ENCODE data around the gene KIAA0753.

KIAA0753 gene

DNA sequence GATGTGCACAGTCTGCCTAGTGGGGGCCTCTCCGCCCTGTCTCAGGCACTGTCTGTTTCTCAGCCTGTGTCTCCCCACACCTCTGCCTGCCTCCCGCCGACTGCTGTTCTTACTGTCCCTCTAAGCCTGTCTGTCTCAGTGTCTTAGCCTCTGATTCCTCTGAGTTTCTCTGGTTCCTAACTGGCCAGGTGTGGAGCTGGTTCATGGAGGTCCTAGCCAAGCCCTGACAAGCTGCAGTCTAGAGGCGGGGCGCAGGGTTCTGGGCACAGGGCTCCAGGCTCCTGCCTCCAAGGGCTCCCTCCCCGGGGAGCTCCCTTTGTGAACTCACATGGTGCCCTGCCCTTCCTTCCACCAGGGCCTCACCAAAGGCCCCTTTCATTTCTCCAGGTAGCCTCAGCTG, 30.5 kb upstream of the KIAA0753 start:
- no peak for DNase-seq (ENCODE audit: low read depth, low spot score)
- H3K4me3 ChIP-seq (ENCODE audit: low read depth, low read length) = no peak overlapping the region
- CTCF ChIA-PET = interaction anchor here (0.9 to 1.8 kb wide), 5 partner anchors 9 to 244 kb away, joined by 3 to 6 read pairs (median 3); no protein-coding TSS in a partner anchor
- TF ChIP-seq, protein P1, sequence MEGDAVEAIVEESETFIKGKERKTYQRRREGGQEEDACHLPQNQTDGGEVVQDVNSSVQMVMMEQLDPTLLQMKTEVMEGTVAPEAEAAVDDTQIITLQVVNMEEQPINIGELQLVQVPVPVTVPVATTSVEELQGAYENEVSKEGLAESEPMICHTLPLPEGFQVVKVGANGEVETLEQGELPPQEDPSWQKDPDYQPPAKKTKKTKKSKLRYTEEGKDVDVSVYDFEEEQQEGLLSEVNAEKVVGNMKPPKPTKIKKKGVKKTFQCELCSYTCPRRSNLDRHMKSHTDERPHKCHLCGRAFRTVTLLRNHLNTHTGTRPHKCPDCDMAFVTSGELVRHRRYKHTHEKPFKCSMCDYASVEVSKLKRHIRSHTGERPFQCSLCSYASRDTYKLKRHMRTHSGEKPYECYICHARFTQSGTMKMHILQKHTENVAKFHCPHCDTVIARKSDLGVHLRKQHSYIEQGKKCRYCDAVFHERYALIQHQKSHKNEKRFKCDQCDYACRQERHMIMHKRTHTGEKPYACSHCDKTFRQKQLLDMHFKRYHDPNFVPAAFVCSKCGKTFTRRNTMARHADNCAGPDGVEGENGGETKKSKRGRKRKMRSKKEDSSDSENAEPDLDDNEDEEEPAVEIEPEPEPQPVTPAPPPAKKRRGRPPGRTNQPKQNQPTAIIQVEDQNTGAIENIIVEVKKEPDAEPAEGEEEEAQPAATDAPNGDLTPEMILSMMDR (IDR thresholded peaks at IDR 0.05; ENCODE audit: insufficient read depth, low read length, missing control alignments) = no peak
- POLR2A ChIA-PET = no interaction called here

DNA sequence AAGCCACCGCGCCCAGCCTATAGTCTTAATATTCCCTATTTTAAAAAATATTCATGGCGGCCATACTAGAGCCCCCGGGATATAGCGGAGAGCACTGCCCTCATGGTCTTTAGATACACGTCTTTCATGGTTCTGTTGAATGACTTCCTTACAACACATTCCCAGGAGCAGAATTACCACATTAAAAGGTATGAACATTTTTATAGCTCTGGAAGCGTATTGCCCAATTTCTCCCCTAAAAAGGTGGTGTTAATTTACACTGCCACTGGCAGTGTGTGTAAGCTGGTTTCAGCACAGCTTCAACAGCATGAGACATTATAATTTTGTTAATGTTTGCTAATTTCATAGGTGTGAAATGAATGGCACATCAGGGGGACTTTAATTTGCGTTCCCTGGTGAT, 30.1 kb upstream of the KIAA0753 start:
- CTCF ChIA-PET = interaction anchor here (0.9 to 4.9 kb wide), 9 partner anchors 9 to 351 kb away, joined by 3 to 38 read pairs (median 6); no protein-coding TSS in a partner anchor
- no peak for DNase-seq (ENCODE audit: low read depth, low spot score)
- POLR2A ChIA-PET = no interaction called here
- TF ChIP-seq, protein P1 (IDR thresholded peaks at IDR 0.05; ENCODE audit: insufficient read depth, low read length, missing control alignments) = no peak
- H3K4me3 ChIP-seq (ENCODE audit: low read depth, low read length) = no peak overlapping the region

DNA sequence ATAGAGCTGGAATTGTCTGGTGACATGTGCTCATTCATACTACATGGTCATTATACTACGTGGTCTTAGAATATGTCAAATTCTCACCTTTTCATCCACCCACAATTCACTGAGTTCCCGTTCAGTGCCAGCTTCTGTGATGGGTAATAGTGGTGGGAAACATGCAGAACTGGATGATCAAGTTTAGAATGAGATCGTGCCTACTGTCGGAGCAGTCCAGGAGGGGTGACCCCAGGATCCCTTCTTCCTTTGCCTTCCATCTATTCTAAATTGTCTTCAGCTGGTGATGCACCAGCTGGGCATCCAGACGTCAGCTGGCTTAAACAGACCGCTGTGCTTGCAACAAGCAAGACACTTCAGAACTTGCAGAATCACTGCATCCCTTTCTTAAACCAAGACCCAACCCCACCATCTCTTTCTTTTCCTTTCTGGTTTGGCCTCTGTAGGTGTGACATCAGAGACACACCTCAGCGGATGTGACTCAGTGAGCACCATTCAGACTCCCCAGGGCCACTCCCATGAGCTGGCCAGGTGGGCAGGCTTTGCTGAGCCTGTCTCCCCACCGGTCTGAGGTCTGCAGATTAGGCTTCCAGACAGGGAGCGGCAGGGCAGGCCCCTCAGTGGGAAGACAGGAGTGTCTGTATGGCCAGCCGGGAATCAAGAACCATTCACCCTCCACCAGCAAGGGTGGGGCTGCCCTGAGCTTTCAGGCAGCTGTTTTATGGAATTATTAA, 29.1 kb upstream of the KIAA0753 start:
- no peak for DNase-seq (ENCODE audit: low read depth, low spot score)
- ChIA-PET CTCF (interaction anchor here (0.7 to 4.9 kb wide), 7 partner anchors 13 to 352 kb away, joined by 3 to 38 read pairs (median 6); no protein-coding TSS in a partner anchor), POLR2A (interaction anchor here (0.6 kb wide), 1 partner anchor 347 kb away, joined by 3 read pairs; no protein-coding TSS in a partner anchor)
- no peak overlapping the region for H3K4me3 ChIP-seq (ENCODE audit: low read depth, low read length)
- TF ChIP-seq, protein P1 (IDR thresholded peaks at IDR 0.05; ENCODE audit: insufficient read depth, low read length, missing control alignments) = no peak

DNA sequence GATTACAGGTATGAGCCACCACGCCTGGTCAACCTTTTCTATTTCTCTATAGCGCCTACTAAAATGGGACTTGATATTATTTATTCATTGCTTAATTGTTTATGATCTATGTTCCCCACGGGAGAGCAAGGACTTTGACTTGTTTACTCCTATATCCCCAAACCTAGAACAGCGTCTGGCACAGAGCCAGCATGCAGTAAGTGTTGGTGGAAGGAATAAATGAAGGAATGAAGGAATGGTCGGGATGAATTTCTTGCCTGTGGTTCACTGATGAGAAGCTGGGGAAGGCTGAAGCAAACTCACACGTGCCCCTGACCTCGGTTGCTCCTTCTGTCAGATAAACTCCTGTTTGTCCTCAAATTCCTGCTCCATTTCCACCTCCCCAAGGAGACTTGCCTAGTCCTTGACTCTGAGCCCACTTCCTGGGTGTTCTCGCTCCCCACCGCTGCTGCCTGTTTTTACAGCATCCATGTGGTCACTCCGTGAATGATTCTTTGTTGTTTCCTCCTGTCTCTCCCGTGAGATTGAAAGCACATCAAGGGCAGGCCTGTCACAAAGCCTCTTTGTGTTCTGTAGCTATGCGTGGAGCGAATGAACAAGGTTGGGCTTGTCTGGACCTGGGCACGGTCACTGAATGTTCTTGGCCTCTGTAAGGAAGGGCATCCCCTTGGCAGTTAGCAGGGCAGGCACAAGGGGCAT, 28.4 kb upstream of the KIAA0753 start:
- DNase-seq (ENCODE audit: low read depth, low spot score) = no peak
- ChIA-PET POLR2A (no interaction called here), CTCF (interaction anchor here (0.7 to 4.9 kb wide), 7 partner anchors 174 to 353 kb away, joined by 3 to 55 read pairs (median 7); no protein-coding TSS in a partner anchor)
- TF ChIP-seq, protein P1 (IDR thresholded peaks at IDR 0.05; ENCODE audit: insufficient read depth, low read length, missing control alignments) = no peak
- no peak overlapping the region for H3K4me3 ChIP-seq (ENCODE audit: low read depth, low read length)

DNA sequence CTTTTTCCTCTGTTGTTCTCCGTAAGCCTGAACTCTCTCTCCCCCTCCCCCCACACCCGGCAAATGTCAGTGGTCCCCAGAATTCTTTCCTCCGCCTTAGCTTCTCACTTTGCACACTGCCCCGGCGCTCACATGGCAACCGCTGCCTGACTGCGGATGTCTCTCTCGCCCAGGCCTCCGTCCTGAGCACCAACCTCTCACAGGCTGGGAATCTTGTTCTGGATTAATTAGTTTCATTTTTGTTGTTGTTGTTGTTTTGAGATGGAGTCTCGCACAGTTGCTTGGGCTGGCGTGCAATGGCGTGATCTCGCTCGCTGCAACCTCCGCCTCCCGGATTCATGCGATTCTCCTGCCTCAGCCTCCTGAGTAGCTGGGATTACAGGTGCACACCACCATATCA, 27.7 kb upstream of the KIAA0753 start:
- no peak overlapping the region for H3K4me3 ChIP-seq (ENCODE audit: low read depth, low read length)
- TF ChIP-seq, protein P1 (IDR thresholded peaks at IDR 0.05; ENCODE audit: insufficient read depth, low read length, missing control alignments) = no peak
- POLR2A ChIA-PET = no interaction called here
- DNase-seq (ENCODE audit: low read depth, low spot score) = no peak
- CTCF ChIA-PET = interaction anchor here (1.2 to 4.9 kb wide), 4 partner anchors 15 to 334 kb away, joined by 5 to 55 read pairs (median 30); no protein-coding TSS in a partner anchor

DNA sequence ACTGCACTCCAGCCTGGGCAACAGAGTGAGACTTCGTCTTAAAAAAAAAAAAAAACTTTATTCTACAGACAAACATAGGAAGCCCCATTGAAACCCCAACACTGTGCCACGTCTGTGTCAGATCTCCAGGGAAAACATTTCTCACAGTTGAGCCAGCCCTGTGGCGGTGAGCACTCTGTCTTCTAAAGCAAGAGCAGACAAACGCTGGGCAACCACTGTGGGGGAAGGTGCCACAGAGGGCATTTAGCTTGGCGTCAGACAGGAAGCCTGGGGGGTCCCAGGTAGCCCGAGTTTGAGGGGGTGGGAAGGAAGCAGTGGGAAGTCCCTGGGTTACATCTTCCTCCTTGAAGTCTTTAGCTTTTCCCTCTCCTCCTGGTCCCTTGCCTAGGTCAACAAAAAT, 27.0 kb upstream of the KIAA0753 start:
- no peak for DNase-seq (ENCODE audit: low read depth, low spot score)
- CTCF ChIA-PET = interaction anchor here (0.9 to 4.9 kb wide), 10 partner anchors 9 to 354 kb away, joined by 5 to 55 read pairs (median 11); no protein-coding TSS in a partner anchor
- TF ChIP-seq, protein P1 (IDR thresholded peaks at IDR 0.05; ENCODE audit: insufficient read depth, low read length, missing control alignments) = no peak
- POLR2A ChIA-PET = no interaction called here
- H3K4me3 ChIP-seq (ENCODE audit: low read depth, low read length) = no peak overlapping the region
